C4-2B (cell line): ENCODE measurements around the gene ISYNA1.

ENCODE experiments used
- H3K27ac ChIP-seq: fragments of 450-650 bp; 2 replicates; pipeline ENCODE4 v1.5.1; 2017
- ZFX ChIP-seq: fragments of 450-650 bp; IDR thresholded peaks from 2 replicates; pipeline ENCODE4 v1.6.1; 2017
- TF ChIP-seq, protein P1 (sequence below): fragments of 450-650 bp; conservative IDR thresholded peaks from 2 replicates; pipeline ENCODE4 v1.5.1; 2017; ENCODE audit warnings: mild to moderate bottlenecking

Gene ISYNA1

DNA sequence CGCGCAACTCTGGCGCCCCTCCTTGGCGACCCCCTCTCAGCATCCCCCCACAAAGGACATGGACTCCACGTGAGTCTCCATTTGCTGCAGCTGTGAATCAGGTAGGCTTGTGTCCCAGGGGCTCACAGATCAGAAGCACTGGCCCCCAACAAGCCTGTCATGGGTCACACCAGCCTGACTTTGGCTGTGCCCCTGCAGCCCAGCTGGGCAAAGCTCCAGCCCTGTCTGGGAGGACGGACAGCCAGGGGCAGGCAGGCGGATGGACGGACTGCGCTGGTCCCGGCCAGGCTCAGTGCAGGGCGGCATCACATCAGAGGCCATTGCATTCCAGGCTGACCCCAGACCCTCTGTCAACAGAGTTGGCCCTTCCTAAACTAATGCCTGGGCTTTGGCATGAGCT, 28.4 kb upstream of the ISYNA1 start:
- no peak for TF ChIP-seq ZFX
- TF ChIP-seq, protein P1, sequence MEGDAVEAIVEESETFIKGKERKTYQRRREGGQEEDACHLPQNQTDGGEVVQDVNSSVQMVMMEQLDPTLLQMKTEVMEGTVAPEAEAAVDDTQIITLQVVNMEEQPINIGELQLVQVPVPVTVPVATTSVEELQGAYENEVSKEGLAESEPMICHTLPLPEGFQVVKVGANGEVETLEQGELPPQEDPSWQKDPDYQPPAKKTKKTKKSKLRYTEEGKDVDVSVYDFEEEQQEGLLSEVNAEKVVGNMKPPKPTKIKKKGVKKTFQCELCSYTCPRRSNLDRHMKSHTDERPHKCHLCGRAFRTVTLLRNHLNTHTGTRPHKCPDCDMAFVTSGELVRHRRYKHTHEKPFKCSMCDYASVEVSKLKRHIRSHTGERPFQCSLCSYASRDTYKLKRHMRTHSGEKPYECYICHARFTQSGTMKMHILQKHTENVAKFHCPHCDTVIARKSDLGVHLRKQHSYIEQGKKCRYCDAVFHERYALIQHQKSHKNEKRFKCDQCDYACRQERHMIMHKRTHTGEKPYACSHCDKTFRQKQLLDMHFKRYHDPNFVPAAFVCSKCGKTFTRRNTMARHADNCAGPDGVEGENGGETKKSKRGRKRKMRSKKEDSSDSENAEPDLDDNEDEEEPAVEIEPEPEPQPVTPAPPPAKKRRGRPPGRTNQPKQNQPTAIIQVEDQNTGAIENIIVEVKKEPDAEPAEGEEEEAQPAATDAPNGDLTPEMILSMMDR, result no peak
- H3K27ac ChIP-seq, result peak overlapping the region; percentile 72

DNA sequence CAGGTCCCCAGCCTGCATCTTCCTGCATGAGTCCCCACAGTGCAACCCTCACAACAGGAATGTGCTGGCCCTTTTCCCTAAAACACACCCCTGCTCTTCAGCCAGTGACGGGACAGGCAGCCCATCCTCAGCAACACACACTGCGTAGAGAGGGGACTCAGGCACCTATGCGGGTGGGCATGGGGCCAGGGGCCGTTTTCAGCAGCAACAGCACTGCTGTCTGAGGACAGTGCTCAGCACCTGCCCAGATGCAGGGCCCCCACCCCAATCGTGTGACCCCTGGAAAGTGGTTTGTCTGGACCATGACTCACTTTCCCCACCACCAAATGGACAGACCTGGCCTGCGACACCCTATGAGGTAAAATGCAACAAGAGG, 28.0 kb upstream of the ISYNA1 start:
- H3K27ac ChIP-seq, result peak overlapping the region; percentile 72
- no peak for TF ChIP-seq ZFX
- TF ChIP-seq, protein P1, result no peak

DNA sequence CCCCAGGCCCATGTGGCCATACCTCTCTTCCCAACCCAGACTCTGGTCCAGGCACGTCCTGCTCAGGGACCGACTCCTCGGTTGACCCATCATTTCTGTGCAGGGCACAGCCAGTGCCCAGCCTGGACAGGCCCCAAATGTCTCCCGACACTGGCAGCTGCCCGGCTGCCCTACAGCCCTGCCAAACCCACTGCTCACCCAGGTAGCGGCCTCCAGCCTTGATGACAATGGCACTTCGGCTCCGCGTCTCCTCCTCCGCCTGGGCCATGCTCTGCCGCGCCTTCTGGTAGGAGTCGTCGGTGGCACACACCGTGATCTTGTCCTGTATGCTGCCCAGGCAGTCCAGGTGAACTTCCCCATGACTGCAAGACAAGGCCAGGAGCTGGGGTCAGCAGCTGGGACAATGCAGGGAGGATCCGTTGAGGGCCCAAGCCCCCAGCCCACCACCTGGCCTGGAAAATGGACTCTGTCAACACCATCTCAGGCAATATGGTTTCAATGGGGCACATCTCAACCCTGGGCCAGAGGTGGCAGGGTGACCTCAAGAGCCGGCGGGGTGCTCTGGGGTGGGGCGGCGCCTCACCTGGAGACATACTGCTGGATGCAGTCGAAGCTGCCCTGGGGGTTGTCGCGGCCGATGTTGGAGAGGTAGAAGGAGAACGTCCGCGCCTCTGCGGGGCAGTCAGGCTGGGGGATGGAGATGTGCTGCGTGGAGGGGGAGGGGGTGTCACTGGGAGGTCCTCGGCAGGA, 27.5 kb upstream of the ISYNA1 start:
- H3K27ac ChIP-seq, result peak overlapping the region; percentile 72
- TF ChIP-seq, protein P1, result no peak
- TF ChIP-seq ZFX, result no peak

DNA sequence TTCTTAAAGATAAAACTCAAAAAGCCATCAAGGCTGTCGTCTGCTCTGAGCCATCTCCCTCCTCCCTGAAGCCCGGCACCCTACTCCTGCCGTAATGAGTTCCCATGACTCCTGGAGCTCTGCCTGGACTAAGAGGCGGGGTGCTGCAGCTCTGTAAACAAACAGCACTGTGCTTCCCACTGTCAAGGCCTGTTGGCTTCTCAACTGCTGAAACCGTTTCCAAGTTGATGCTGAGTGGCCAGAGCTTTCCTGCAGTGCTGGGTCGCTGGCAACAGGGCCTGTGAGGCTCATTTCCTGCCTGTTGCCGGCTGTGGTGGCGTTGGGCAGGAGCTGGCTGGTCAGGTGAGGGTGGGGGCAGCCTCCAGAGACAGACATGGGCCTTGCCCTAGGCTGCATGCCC, 26.7 kb upstream of the ISYNA1 start:
- TF ChIP-seq, protein P1, result no peak
- TF ChIP-seq ZFX, result no peak
- peak overlapping the region; percentile 72 for H3K27ac ChIP-seq

DNA sequence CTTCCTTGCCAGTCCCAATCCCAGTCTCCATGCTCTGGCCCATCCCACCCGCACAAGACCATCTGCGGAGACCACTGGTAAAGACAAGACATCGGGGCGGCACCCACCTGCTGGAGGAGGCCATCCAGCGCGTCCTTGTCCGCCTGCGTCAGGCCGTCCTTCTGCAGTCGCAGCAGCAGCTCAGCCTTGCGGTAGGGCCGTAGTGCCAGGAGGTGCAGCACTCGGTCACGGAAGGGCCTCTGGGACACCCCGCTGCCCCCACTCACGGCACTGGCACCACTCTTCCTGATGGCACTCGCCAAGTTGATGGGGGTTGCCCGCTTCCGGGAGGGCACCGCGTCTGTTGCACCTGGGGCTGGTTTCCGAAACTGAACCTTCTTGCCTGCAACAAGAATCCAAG, 23.5 kb upstream of the ISYNA1 start:
- no peak for TF ChIP-seq ZFX
- TF ChIP-seq, protein P1, result no peak
- H3K27ac ChIP-seq, result no peak overlapping the region

DNA sequence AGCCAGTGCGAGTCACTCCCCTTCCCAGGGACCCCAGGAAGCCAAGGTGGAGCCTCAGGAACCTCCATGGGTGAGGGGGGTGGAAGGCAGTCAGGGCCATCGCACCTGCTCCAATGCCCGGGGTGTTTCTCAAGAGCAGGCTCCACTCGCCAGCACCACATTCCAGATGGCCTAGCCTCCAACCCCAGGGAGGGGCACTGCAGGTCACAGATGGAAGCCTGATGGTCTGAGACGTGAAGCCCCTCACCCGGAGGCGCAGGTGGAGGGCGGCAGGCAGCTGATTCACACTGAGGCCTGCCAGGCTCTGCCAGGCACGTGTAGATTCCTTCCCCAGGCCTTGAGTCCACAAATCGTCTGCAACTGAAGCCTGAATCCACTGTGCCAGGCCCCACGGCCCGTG, 23.0 kb upstream of the ISYNA1 start:
- TF ChIP-seq, protein P1, result no peak
- no peak for TF ChIP-seq ZFX
- H3K27ac ChIP-seq, result no peak overlapping the region

DNA sequence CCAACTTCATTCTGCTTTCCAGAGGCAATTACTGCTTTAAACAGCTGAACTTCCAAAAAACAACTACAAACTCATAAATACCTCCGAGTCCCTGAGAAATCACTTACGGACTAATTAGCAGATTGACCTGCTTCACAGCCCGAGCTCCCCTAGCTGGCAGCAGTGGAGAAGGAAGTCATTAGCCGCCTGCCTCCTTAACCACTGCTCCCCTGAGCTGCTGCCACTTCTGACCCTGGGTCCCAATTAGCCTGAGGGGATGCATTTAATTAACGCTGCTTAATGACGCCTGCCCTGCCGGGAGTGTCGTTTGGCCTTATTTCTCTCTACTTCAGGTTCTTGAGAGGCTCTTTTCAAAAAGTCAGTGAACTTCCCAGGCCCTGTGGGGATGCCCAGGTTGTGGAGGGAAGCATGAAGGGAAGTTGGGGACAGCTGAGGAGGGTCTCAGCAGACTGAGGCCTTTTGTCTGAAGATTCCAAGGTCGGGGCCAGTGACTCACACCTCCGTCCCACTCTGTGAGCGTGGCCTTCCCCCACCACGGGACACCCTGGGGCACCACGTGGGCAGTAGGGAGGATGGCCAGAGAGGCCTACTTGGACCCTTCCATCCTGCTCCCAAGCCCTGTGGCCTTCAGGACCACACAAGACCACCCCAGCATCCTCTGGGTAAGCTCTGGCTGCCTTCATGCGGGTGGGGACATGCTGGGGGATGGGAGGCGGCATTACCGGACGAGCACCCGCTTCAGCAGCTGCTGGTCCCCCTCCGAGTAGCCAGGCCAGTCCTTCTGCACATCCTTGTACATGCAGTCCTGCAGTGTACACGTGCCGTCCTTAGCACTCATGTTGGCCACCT, 19.8 kb upstream of the ISYNA1 start:
- TF ChIP-seq, protein P1, result no peak
- H3K27ac ChIP-seq, result no peak overlapping the region
